Astrocyte (in vitro differentiated cells and primary cell): ENCODE results near the gene FLT1.

Experiments used
- CTCF ChIP-seq: IDR thresholded peaks from 2 replicates; pipeline ENCODE4 v1.5.1; 2011; ENCODE audit warnings: low read depth, mild to moderate bottlenecking, inconsistent platforms, low read length, moderate library complexity; ENCODE audit not compliant: insufficient read depth
- EZH2 ChIP-seq: IDR thresholded peaks from 2 replicates; pipeline ENCODE4 v1.6.1; 2012; ENCODE audit warnings: mild to moderate bottlenecking, low read length, inconsistent platforms; ENCODE audit not compliant: insufficient read depth

GRCh38 chr13:28429685-28430290, 65.1 kb downstream of the FLT1 start:
- TF ChIP-seq EZH2 (no peak), CTCF (no peak)
